ENCODE data around the gene DNAH12. TPM values are rescaled to one million over a fixed set of nuclear protein-coding genes. Genes with fewer than 3 reads are reported as not detected.

Gene DNAH12
- total RNA-seq, 1 experiment from 2014 or later, result not detected

- DNase-seq (ENCODE audit: low spot score) (no peak), ATAC-seq (no peak)
- ChIA-PET POLR2A (no interaction called here), CTCF (interaction anchor here (1.0 kb wide), 1 partner anchor 530 kb away, joined by 3 read pairs; no protein-coding TSS in a partner anchor)
- no peaks in the 10 kb centered on the region for H3K9me3 Mint-ChIP-seq
- TF ChIP-seq GTF2I (CRISPR knock-in tag; conservative IDR thresholded peaks at IDR 0.05) (no peak), NR3C1 (CRISPR knock-in tag; conservative IDR thresholded peaks at IDR 0.05; ENCODE audit: low read depth) (no peak), SMAD3 (CRISPR knock-in tag; IDR thresholded peaks at IDR 0.05; ENCODE audit: borderline replicate concordance) (no peak), SOX15 (CRISPR knock-in tag; IDR thresholded peaks at IDR 0.05) (no peak), HMGA2 (CRISPR knock-in tag; IDR thresholded peaks at IDR 0.05) (no peak), TEAD4 (CRISPR knock-in tag; IDR thresholded peaks at IDR 0.05) (no peak), MYBL2 (CRISPR knock-in tag; IDR thresholded peaks at IDR 0.05) (no peak), SP1 (CRISPR knock-in tag; conservative IDR thresholded peaks at IDR 0.05) (no peak), NR2C2 (CRISPR knock-in tag; IDR thresholded peaks at IDR 0.05) (no peak), KAT7 (CRISPR knock-in tag; IDR thresholded peaks at IDR 0.05; ENCODE audit: borderline replicate concordance) (no peak), IRF2 (CRISPR knock-in tag; IDR thresholded peaks at IDR 0.05; ENCODE audit: borderline replicate concordance, low read depth) (no peak), ZBTB43 (CRISPR knock-in tag; IDR thresholded peaks at IDR 0.05) (no peak), ELF4 (CRISPR knock-in tag; IDR thresholded peaks at IDR 0.05; ENCODE audit: low read depth) (no peak), TP53 (CRISPR knock-in tag; IDR thresholded peaks at IDR 0.05) (no peak), PRDM15 (CRISPR knock-in tag; IDR thresholded peaks at IDR 0.05) (no peak), ZNF232 (CRISPR knock-in tag; IDR thresholded peaks at IDR 0.05) (no peak)
- TF ChIP-seq, protein P1, sequence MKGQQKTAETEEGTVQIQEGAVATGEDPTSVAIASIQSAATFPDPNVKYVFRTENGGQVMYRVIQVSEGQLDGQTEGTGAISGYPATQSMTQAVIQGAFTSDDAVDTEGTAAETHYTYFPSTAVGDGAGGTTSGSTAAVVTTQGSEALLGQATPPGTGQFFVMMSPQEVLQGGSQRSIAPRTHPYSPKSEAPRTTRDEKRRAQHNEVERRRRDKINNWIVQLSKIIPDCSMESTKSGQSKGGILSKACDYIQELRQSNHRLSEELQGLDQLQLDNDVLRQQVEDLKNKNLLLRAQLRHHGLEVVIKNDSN (CRISPR knock-in tag; IDR thresholded peaks at IDR 0.05), result no peak
- TF ChIP-seq, protein P2, sequence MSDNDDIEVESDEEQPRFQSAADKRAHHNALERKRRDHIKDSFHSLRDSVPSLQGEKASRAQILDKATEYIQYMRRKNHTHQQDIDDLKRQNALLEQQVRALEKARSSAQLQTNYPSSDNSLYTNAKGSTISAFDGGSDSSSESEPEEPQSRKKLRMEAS (CRISPR knock-in tag; IDR thresholded peaks at IDR 0.05), result no peak
- no peak overlapping the region for H3K4me3 Mint-ChIP-seq
- H3K4me1 Mint-ChIP-seq, result no peaks in the 10 kb centered on the region
- no peaks in the 10 kb centered on the region for H3K27me3 Mint-ChIP-seq (ENCODE audit: low read depth)
- H3K36me3 Mint-ChIP-seq, result no peaks in the 10 kb centered on the region
- H3K27ac Mint-ChIP-seq, result no peak overlapping the region
These were observed 25.7 kb downstream of the DNAH12 start for GRCh38 chr3:57518276-57518915.

DNA sequence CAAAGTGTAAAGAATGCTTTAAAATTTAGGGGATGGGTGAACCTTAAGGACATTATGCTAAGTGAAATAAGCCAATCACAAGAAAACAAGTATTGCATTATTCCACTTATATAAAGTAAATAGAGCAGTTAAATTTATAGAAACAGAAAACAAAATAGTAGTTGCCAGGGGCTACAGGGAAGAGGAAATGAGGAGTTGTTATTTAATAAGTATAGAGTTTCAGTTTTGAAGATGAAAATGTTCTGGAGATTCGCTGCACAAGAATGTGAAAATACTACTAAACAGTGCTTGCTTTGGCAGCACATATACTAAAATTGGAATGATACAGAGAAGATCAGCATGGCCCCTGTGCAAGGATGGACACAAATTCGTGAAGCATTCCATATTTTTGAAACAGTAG is 32.0 kb downstream of the DNAH12 start:
- ChIA-PET POLR2A (no interaction called here), CTCF (no interaction called here)
- Mint-ChIP-seq H3K9me3 (no peaks in the 10 kb centered on the region), H3K27me3 (ENCODE audit: low read depth) (no peaks in the 10 kb centered on the region), H3K36me3 (no peaks in the 10 kb centered on the region), H3K4me3 (no peak overlapping the region), H3K4me1 (no peaks in the 10 kb centered on the region), H3K27ac (no peak overlapping the region)
- DNase-seq (ENCODE audit: low spot score) (no peak), ATAC-seq (no peak)
- TF ChIP-seq ZBTB21 (CRISPR knock-in tag; IDR thresholded peaks at IDR 0.05; ENCODE audit: borderline replicate concordance), result no peak
- no peak for TF ChIP-seq EMX1 (CRISPR knock-in tag; IDR thresholded peaks at IDR 0.05)
- no peak for TF ChIP-seq NR3C1 (CRISPR knock-in tag; conservative IDR thresholded peaks at IDR 0.05; ENCODE audit: low read depth)
- TF ChIP-seq ZNF232 (CRISPR knock-in tag; IDR thresholded peaks at IDR 0.05), result no peak
- TF ChIP-seq, protein P1 (CRISPR knock-in tag; IDR thresholded peaks at IDR 0.05), result no peak
- TF ChIP-seq PRRX2 (CRISPR knock-in tag; IDR thresholded peaks at IDR 0.05), result no peak
- TF ChIP-seq, protein P3, sequence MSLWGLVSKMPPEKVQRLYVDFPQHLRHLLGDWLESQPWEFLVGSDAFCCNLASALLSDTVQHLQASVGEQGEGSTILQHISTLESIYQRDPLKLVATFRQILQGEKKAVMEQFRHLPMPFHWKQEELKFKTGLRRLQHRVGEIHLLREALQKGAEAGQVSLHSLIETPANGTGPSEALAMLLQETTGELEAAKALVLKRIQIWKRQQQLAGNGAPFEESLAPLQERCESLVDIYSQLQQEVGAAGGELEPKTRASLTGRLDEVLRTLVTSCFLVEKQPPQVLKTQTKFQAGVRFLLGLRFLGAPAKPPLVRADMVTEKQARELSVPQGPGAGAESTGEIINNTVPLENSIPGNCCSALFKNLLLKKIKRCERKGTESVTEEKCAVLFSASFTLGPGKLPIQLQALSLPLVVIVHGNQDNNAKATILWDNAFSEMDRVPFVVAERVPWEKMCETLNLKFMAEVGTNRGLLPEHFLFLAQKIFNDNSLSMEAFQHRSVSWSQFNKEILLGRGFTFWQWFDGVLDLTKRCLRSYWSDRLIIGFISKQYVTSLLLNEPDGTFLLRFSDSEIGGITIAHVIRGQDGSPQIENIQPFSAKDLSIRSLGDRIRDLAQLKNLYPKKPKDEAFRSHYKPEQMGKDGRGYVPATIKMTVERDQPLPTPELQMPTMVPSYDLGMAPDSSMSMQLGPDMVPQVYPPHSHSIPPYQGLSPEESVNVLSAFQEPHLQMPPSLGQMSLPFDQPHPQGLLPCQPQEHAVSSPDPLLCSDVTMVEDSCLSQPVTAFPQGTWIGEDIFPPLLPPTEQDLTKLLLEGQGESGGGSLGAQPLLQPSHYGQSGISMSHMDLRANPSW (CRISPR knock-in tag; conservative IDR thresholded peaks at IDR 0.05; ENCODE audit: low read depth), result no peak
- TF ChIP-seq TCF7 (CRISPR knock-in tag; IDR thresholded peaks at IDR 0.05; ENCODE audit: low read depth), result no peak
- no peak for TF ChIP-seq RORB (CRISPR knock-in tag; IDR thresholded peaks at IDR 0.05)
- TF ChIP-seq ERG (CRISPR knock-in tag; IDR thresholded peaks at IDR 0.05), result no peak
- TF ChIP-seq NFE2L1 (CRISPR knock-in tag; IDR thresholded peaks at IDR 0.05), result no peak
